ENCODE results near the gene IL9.

- TF ChIP-seq, protein P1, sequence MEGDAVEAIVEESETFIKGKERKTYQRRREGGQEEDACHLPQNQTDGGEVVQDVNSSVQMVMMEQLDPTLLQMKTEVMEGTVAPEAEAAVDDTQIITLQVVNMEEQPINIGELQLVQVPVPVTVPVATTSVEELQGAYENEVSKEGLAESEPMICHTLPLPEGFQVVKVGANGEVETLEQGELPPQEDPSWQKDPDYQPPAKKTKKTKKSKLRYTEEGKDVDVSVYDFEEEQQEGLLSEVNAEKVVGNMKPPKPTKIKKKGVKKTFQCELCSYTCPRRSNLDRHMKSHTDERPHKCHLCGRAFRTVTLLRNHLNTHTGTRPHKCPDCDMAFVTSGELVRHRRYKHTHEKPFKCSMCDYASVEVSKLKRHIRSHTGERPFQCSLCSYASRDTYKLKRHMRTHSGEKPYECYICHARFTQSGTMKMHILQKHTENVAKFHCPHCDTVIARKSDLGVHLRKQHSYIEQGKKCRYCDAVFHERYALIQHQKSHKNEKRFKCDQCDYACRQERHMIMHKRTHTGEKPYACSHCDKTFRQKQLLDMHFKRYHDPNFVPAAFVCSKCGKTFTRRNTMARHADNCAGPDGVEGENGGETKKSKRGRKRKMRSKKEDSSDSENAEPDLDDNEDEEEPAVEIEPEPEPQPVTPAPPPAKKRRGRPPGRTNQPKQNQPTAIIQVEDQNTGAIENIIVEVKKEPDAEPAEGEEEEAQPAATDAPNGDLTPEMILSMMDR (IDR thresholded peaks at IDR 0.05), result no peak
- no peak for TF ChIP-seq POLR2A (IDR thresholded peaks at IDR 0.05)
Measured at GRCh38 chr5:135944564-135944963, 48.9 kb upstream of the IL9 start.
